HPDE6-E6E7 (cell line): ENCODE data around the gene SMARCD3.

Experiments used
- DNase-seq: peaks from one replicate; pipeline ENCODE4 v3.0.0; 2011; ENCODE audit warnings: missing footprints; ENCODE audit errors: extremely low spot score

SMARCD3 gene

GRCh38 chr7:151210087-151210854, 38.2 kb downstream of the SMARCD3 start, which contains the start of gene H2BK1:
Gene H2BK1, minus strand, starts transcription at chr7:151210488. Its CDS starts 170 bp downstream, at chr7:151210318.
- no peak for DNase-seq

- no peak for DNase-seq
Measured at GRCh38 chr7:151209588-151209987, 38.9 kb downstream of the SMARCD3 start.

GRCh38 chr7:151208253-151208862, 40.1 kb downstream of the SMARCD3 start:
- DNase-seq = no peak

GRCh38 chr7:151207804-151208203, 40.7 kb downstream of the SMARCD3 start:
- no peak for DNase-seq

- DNase-seq = no peak
Measured at GRCh38 chr7:151207315-151207714, 41.2 kb downstream of the SMARCD3 start.

GRCh38 chr7:151206914-151207313, 41.6 kb downstream of the SMARCD3 start:
- no peak for DNase-seq

GRCh38 chr7:151205730-151206129, 42.8 kb downstream of the SMARCD3 start:
- no peak for DNase-seq

- DNase-seq = no peak
Measured at GRCh38 chr7:151204383-151205032, 44.0 kb downstream of the SMARCD3 start.

- DNase-seq = no peak
Measured at GRCh38 chr7:151202836-151203235, 45.7 kb downstream of the SMARCD3 start.

GRCh38 chr7:151201751-151202150, 46.7 kb downstream of the SMARCD3 start:
- no peak for DNase-seq

- no peak for DNase-seq
Measured at GRCh38 chr7:151201344-151201743, 47.1 kb downstream of the SMARCD3 start.

- no peak for DNase-seq
Measured at GRCh38 chr7:151198945-151199848, 49.3 kb downstream of the SMARCD3 start.

- DNase-seq = no peak
Measured at GRCh38 chr7:151197932-151198331, 50.6 kb downstream of the SMARCD3 start.

GRCh38 chr7:151195616-151196450, 52.7 kb downstream of the SMARCD3 start:
- no peak for DNase-seq

GRCh38 chr7:151194188-151194587, 54.3 kb downstream of the SMARCD3 start:
- no peak for DNase-seq

GRCh38 chr7:151193203-151193978, 55.1 kb downstream of the SMARCD3 start:
- DNase-seq = no peak

GRCh38 chr7:151192002-151192539, 56.4 kb downstream of the SMARCD3 start:
- no peak for DNase-seq

- no peak for DNase-seq
Measured at GRCh38 chr7:151191544-151191943, 57.0 kb downstream of the SMARCD3 start.

- no peak for DNase-seq
Measured at GRCh38 chr7:151189038-151189437, 59.5 kb downstream of the SMARCD3 start.
